Liver (tissue), 9 donors: ENCODE data around the gene SULT2A1. TPM values are rescaled to one million over a fixed set of nuclear protein-coding genes. Genes with fewer than 3 reads are reported as not detected.
"Not testable (repeated sequence)": the region's sequence is repeated elsewhere in the genome, so short reads cannot be mapped to it uniquely, and the experiment has no call there.

Experiments used
- DNase-seq: peaks from one replicate; pipeline ENCODE4 v3.0.0-alpha.2; 2017; ENCODE audit warnings: low spot score
- H3K27ac ChIP-seq, 2 donors: one replicate each; pipeline ENCODE4 v1.7.0; 2013; ENCODE audit warnings: inconsistent platforms in 2 of 2, low read length in 2 of 2, control low read depth in 1 of 2, low read depth in 1 of 2, mild to moderate bottlenecking in 1 of 2
- H3K27me3 ChIP-seq, 4 donors: one replicate each; pipeline versions ENCODE4 v1.6.1 to v1.7.0; 2013; ENCODE audit warnings: low read length in 3 of 4, inconsistent platforms in 1 of 4, mild to moderate bottlenecking in 1 of 4, moderate library complexity in 1 of 4; ENCODE audit not compliant: control insufficient read depth in 4 of 4, insufficient read depth in 4 of 4
- H3K36me3 ChIP-seq, 4 donors: one replicate each; pipeline versions ENCODE4 v1.6.1 to v1.7.0; 2013; ENCODE audit warnings: low read length in 3 of 4, mild to moderate bottlenecking in 3 of 4, low read depth in 1 of 4, moderate library complexity in 1 of 4; ENCODE audit not compliant: control insufficient read depth in 4 of 4, insufficient read depth in 3 of 4
- H3K4me1 ChIP-seq, 4 donors: one replicate each; pipeline versions ENCODE4 v1.6.1 to v1.7.0; 2013; ENCODE audit warnings: low read length in 3 of 4, mild to moderate bottlenecking in 3 of 4, moderate library complexity in 1 of 4; ENCODE audit not compliant: control insufficient read depth in 4 of 4, insufficient read depth in 4 of 4
- H3K4me3 ChIP-seq, 3 donors: one replicate each; pipeline versions ENCODE4 v1.6.1 to v1.7.0; 2013; ENCODE audit warnings: low read length in 3 of 3, control low read depth in 1 of 3, low read depth in 1 of 3, mild to moderate bottlenecking in 1 of 3
- H3K9ac ChIP-seq, 2 donors: one replicate each; pipeline ENCODE4 v1.7.0; 2013; ENCODE audit warnings: low read length in 2 of 2, mild to moderate bottlenecking in 2 of 2, moderate library complexity in 2 of 2, control low read depth in 1 of 2, low read depth in 1 of 2
- H3K9me3 ChIP-seq, 4 donors: one replicate each; pipeline versions ENCODE4 v1.6.1 to v1.7.0; 2013; ENCODE audit warnings: low read length in 3 of 4; ENCODE audit not compliant: control insufficient read depth in 4 of 4
- ATF3 ChIP-seq: IDR thresholded peaks from 2 replicates; pipeline ENCODE4 v1.6.1; 2016; ENCODE audit warnings: antibody characterized with exemption
- EGR1 ChIP-seq, 2 donors: IDR thresholded peaks; 2 replicates each; pipeline ENCODE4 v1.6.1; 2016 to 2018; ENCODE audit warnings: antibody characterized with exemption in 2 of 2, low read depth in 2 of 2
- FOXA1 ChIP-seq: IDR thresholded peaks from 2 replicates; pipeline ENCODE4 v1.6.1; 2016; ENCODE audit warnings: antibody characterized with exemption
- FOXA2 ChIP-seq: IDR thresholded peaks from 2 replicates; pipeline ENCODE4 v1.6.1; 2016; ENCODE audit warnings: antibody characterized with exemption
- GABPA ChIP-seq, 2 donors: IDR thresholded peaks in 1 of 2; conservative IDR thresholded peaks in 1 of 2; 2 replicates each; pipeline ENCODE4 v1.6.1; 2016; ENCODE audit warnings: antibody characterized with exemption in 2 of 2, mild to moderate bottlenecking in 1 of 2, moderate library complexity in 1 of 2
- HNF4A ChIP-seq, 2 donors: conservative IDR thresholded peaks; 2 replicates each; pipeline ENCODE4 v1.6.1; 2016; ENCODE audit warnings: antibody characterized with exemption in 2 of 2, mild to moderate bottlenecking in 2 of 2
- HNF4G ChIP-seq: IDR thresholded peaks from 2 replicates; pipeline ENCODE4 v1.6.1; 2016; ENCODE audit warnings: antibody characterized with exemption
- JUND ChIP-seq, 2 donors: IDR thresholded peaks; 2 replicates each; pipeline ENCODE4 v1.6.1; 2016; ENCODE audit warnings: antibody characterized with exemption in 2 of 2
- MAX ChIP-seq: IDR thresholded peaks from 2 replicates; pipeline ENCODE4 v1.6.1; 2016; ENCODE audit warnings: antibody characterized with exemption
- NR2F2 ChIP-seq: IDR thresholded peaks from 2 replicates; pipeline ENCODE4 v1.6.1; 2016; ENCODE audit warnings: antibody characterized with exemption
- RAD21 ChIP-seq, 2 donors: IDR thresholded peaks; 2 replicates each; pipeline ENCODE4 v1.6.1; 2016; ENCODE audit warnings: antibody characterized with exemption in 2 of 2, mild to moderate bottlenecking in 2 of 2
- RXRA ChIP-seq, 2 donors: IDR thresholded peaks; 2 replicates each; pipeline ENCODE4 v1.6.1; 2017 to 2018; ENCODE audit warnings: antibody characterized with exemption in 2 of 2, mild to moderate bottlenecking in 1 of 2
- SP1 ChIP-seq: IDR thresholded peaks from 2 replicates; pipeline ENCODE4 v1.6.1; 2018; ENCODE audit warnings: antibody characterized with exemption, mild to moderate bottlenecking
- TAF1 ChIP-seq: conservative IDR thresholded peaks from 2 replicates; pipeline ENCODE4 v1.6.1; 2016; ENCODE audit warnings: antibody characterized with exemption, mild to moderate bottlenecking
- YY1 ChIP-seq: IDR thresholded peaks from 2 replicates; pipeline ENCODE4 v1.6.1; 2016; ENCODE audit warnings: antibody characterized with exemption, mild to moderate bottlenecking
- WGBS: extraction: QIAGEN DNeasy Blood & Tissue Kit; methylation state at CpG from one replicate; pipeline ENCODE4 v1.1.7; 2013; 5-methylcytosine and 5-hydroxymethylcytosine counted together
- polyA plus RNA-seq, 2 donors: library from polyadenylated mRNA; stranded (reverse) in 1 of 2; unstranded in 1 of 2; fragments of 200-250 nt in 1 of 2; fragments of >200 nt in 1 of 2; fragmentation: Nextera tagmentation in 1 of 2; extraction: Ambion mirVana in 1 of 2; gene quantifications; one replicate each; pipeline versions ENCODE4 v1.2.1 to v1.2.3, GENCODE V29; 2013 to 2015
- total RNA-seq, 2 donors: library from RNA; depleted of rRNA; stranded (reverse); fragments of >200 nt; gene quantifications; one replicate each; pipeline ENCODE4 v1.2.3, GENCODE V29; 2014
- TF ChIP-seq, protein P1 (sequence below): IDR thresholded peaks from 2 replicates; pipeline ENCODE4 v1.6.1; 2016; ENCODE audit warnings: antibody characterized with exemption
- TF ChIP-seq, protein P2 (sequence below): fragments of 150-350 bp; IDR thresholded peaks from 2 replicates; pipeline ENCODE4 v1.5.1; 2017; ENCODE audit warnings: improper control_type of control experiment, low read depth, low read length; ENCODE audit not compliant: missing input control
- TF ChIP-seq, protein P3 (sequence below): IDR thresholded peaks from 2 replicates; pipeline ENCODE4 v1.6.1; 2016; ENCODE audit warnings: antibody characterized with exemption, mild to moderate bottlenecking
- donor health status: healthy.
- donor health status: healthy.
- donor health status: healthy.
- donor health status: healthy.
- donor health status: healthy.

The SULT2A1 gene, protein sequence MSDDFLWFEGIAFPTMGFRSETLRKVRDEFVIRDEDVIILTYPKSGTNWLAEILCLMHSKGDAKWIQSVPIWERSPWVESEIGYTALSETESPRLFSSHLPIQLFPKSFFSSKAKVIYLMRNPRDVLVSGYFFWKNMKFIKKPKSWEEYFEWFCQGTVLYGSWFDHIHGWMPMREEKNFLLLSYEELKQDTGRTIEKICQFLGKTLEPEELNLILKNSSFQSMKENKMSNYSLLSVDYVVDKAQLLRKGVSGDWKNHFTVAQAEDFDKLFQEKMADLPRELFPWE
- total RNA-seq (100 to 1,000 TPM in 1 of 2 donors, 10 to 100 TPM in 1; 22.9 to 655 TPM), polyA plus RNA-seq (100 to 1,000 TPM; 726 to 892 TPM)

DNA sequence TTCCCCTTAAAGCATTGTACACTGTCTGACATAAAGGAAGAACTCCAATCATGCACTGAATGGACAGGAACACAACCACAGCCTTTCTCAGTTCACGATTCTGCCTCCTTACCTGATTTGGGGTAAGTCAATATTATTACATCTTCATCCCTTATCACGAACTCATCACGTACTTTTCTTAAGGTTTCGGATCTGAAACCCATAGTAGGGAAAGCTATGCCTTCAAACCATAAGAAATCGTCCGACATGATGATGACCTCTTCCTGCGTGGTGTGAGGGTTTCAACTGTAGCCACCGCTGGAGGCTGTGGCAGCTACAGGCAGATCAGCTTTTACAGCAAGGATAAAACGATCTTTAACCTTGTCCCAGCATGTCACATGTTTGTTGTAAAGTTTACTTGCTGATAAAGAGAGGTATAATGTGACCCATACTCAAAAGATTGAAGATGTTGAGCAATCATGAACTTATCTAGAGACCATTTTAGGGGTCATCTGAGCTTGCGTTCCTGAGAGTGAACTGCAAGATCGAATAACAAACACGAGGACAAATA is at the start of gene SULT2A1:
SULT2A1 (minus strand) TSS at position 306 of the 550 bp plus-strand sequence; CDS start at position 248, 58 bp downstream.
- no peaks in the 10 kb centered on the region for H3K9me3 ChIP-seq
- 24% methylated on average over 12 of the region's 12 CpGs for WGBS
- TF ChIP-seq HNF4A (conservative IDR thresholded peaks at IDR 0.05) (peak; percentile 83 to 91), NR2F2 (no peak), YY1 (peak; percentile 92), GABPA (IDR thresholded peaks at IDR 0.05 in 1 of 2, conservative IDR thresholded peaks at IDR 0.05 in 1 of 2) (no peak), RXRA (IDR thresholded peaks at IDR 0.05) (peak; percentile 97 to 98), JUND (IDR thresholded peaks at IDR 0.05) (peak; percentile 84 to 90), RAD21 (IDR thresholded peaks at IDR 0.05) (peak in 1 of 2 donors; percentile 32), MAX (peak; percentile 78), HNF4G (peak; percentile 55), FOXA2 (peak; percentile 72), SP1 (peak; percentile 94), EGR1 (IDR thresholded peaks at IDR 0.05; ENCODE audit: low read depth in 2 of 2) (peak in 1 of 2 donors; percentile 42), TAF1 (peak; percentile 100), ATF3 (peak; percentile 35), FOXA1 (peak; percentile 75)
- TF ChIP-seq, protein P1, sequence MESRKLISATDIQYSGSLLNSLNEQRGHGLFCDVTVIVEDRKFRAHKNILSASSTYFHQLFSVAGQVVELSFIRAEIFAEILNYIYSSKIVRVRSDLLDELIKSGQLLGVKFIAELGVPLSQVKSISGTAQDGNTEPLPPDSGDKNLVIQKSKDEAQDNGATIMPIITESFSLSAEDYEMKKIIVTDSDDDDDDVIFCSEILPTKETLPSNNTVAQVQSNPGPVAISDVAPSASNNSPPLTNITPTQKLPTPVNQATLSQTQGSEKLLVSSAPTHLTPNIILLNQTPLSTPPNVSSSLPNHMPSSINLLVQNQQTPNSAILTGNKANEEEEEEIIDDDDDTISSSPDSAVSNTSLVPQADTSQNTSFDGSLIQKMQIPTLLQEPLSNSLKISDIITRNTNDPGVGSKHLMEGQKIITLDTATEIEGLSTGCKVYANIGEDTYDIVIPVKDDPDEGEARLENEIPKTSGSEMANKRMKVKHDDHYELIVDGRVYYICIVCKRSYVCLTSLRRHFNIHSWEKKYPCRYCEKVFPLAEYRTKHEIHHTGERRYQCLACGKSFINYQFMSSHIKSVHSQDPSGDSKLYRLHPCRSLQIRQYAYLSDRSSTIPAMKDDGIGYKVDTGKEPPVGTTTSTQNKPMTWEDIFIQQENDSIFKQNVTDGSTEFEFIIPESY: peak; percentile 94
- TF ChIP-seq, protein P2, sequence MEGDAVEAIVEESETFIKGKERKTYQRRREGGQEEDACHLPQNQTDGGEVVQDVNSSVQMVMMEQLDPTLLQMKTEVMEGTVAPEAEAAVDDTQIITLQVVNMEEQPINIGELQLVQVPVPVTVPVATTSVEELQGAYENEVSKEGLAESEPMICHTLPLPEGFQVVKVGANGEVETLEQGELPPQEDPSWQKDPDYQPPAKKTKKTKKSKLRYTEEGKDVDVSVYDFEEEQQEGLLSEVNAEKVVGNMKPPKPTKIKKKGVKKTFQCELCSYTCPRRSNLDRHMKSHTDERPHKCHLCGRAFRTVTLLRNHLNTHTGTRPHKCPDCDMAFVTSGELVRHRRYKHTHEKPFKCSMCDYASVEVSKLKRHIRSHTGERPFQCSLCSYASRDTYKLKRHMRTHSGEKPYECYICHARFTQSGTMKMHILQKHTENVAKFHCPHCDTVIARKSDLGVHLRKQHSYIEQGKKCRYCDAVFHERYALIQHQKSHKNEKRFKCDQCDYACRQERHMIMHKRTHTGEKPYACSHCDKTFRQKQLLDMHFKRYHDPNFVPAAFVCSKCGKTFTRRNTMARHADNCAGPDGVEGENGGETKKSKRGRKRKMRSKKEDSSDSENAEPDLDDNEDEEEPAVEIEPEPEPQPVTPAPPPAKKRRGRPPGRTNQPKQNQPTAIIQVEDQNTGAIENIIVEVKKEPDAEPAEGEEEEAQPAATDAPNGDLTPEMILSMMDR: no peak
- TF ChIP-seq, protein P3, sequence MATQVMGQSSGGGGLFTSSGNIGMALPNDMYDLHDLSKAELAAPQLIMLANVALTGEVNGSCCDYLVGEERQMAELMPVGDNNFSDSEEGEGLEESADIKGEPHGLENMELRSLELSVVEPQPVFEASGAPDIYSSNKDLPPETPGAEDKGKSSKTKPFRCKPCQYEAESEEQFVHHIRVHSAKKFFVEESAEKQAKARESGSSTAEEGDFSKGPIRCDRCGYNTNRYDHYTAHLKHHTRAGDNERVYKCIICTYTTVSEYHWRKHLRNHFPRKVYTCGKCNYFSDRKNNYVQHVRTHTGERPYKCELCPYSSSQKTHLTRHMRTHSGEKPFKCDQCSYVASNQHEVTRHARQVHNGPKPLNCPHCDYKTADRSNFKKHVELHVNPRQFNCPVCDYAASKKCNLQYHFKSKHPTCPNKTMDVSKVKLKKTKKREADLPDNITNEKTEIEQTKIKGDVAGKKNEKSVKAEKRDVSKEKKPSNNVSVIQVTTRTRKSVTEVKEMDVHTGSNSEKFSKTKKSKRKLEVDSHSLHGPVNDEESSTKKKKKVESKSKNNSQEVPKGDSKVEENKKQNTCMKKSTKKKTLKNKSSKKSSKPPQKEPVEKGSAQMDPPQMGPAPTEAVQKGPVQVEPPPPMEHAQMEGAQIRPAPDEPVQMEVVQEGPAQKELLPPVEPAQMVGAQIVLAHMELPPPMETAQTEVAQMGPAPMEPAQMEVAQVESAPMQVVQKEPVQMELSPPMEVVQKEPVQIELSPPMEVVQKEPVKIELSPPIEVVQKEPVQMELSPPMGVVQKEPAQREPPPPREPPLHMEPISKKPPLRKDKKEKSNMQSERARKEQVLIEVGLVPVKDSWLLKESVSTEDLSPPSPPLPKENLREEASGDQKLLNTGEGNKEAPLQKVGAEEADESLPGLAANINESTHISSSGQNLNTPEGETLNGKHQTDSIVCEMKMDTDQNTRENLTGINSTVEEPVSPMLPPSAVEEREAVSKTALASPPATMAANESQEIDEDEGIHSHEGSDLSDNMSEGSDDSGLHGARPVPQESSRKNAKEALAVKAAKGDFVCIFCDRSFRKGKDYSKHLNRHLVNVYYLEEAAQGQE: peak; percentile 94
- peak within 1 kb of the TSS; percentile 66 to 93 for H3K9ac ChIP-seq
- peaks cover 4 to 32% (median 15%) of the 10 kb centered on the region in 4 donors for H3K4me1 ChIP-seq
- no peak for DNase-seq
- peak within 1 kb of the TSS; percentile 60 to 88 (median 79) for H3K4me3 ChIP-seq
- peaks cover 0 to 21% (median 13%) of the 10 kb centered on the region in 4 donors for H3K36me3 ChIP-seq
- no peaks in the 10 kb centered on the region for H3K27me3 ChIP-seq
- H3K27ac ChIP-seq: peak within 1 kb of the TSS; percentile 70 to 73

GRCh38 chr19:47928581-47928980 is 42.5 kb upstream of the SULT2A1 start:
- H3K9me3 ChIP-seq, H3K4me1 ChIP-seq, H3K36me3 ChIP-seq, H3K27me3 ChIP-seq, H3K4me3 ChIP-seq, H3K9ac ChIP-seq, DNase-seq, H3K27ac ChIP-seq: not testable (repeated sequence)
- whole genome bisulfite sequencing: 88% methylated on average over 10 of the region's 20 CpGs

DNA sequence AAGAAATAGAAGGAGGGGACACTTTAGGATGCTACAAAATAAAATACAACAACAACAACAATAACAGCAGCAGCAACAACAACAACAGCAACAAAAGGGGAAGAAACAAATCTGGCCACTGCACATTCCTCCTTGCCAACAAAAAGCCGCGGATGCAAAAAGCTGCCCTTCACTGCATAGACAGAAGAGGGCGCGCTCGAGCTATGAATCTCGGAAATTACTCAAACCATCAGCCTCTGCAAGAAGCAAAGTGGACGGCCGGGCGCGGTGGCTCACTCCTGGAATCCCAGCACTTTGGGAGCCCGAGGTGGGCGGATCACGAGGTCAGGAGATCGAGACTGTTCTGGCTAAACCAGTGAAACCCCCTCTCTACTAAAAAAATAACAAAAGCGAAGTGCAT is 34.0 kb upstream of the SULT2A1 start:
- not testable (repeated sequence) for H3K36me3 ChIP-seq, DNase-seq, H3K4me1 ChIP-seq, H3K4me3 ChIP-seq, H3K27me3 ChIP-seq, H3K9ac ChIP-seq, H3K9me3 ChIP-seq, H3K27ac ChIP-seq
- WGBS: 2% methylated on average over 10 of the region's 15 CpGs
